ENCODE measurements around the gene OS9.

GRCh38 chr12:57723630-57723962 lies 29.7 kb downstream of the OS9 start:
- no peak for TF ChIP-seq CTCF (IDR thresholded peaks at IDR 0.05)
- no peak for TF ChIP-seq POLR2A (IDR thresholded peaks at IDR 0.05)
